Jurkat, Clone E6-1 (cell line): ENCODE data around the gene BCAS4.

Source experiments
- DNase-seq: peaks from one replicate; pipeline ENCODE4 v3.0.0-alpha.2; 2011; ENCODE audit warnings: low read depth, low spot score
- H3K4me3 ChIP-seq: 2 replicates; pipeline ENCODE4 v1.5.1; 2011; ENCODE audit warnings: mild to moderate bottlenecking, low read length, control low read depth, moderate library complexity

BCAS4 gene

DNA sequence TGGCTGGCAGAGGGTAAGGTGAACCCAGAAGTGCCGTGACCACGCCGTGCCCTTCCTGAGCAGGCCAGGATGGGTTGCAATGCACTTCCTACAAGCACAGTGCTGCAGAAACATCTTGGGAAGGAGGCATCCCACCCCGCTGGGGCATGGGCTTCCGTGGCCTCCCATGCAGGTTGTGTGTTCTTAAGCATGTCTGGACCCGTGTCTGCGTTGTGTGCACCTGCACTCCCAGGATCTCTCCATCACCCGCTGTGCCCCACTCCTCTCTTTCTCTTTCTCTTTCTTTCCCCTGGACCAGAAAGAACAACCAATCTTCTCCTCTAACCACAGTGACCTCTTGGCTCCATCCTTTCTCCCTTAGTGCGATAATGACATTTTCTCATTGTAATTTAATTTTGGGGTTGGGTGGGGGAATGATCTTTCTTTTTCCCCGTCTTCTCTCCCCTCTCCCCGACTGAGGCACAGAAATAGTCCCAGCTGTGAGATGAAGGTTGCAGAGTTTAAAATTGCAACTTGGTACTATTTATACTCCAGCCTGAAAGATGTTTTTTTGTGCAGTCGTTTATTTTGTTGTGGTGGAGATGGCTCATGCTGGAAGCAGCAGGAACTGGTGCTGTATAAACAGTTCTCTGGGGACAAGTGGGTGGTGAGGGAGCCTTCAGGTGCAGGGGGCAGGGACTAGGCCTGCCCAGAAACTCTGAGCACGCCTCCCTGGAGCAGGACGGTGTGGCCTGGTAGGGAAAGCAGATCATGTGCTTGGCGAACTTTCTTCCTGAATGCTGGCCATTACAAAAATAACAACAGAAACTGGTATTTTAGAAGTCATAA, 20.5 kb downstream of the BCAS4 start:
- no peak for DNase-seq
- H3K4me3 ChIP-seq: no peak overlapping the region

DNA sequence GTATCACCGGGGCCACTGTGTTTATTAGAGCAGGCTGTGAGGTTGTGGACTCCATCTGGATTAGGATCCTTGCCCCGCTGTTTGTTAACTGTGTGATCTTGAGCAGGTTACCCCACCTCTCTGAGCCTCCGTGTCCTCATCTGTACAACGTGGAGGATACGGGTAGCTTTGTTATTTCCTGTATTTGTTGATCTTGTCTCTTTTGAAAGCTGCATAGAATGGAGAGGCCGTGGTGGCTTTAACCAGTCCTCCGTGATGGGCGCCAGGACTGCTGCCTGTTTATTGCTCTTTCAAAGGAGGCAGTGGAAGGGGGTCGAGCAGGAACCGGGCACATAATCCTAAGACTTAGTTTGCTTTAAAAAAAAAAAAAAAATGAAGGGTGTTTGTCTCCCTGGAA, 22.9 kb downstream of the BCAS4 start:
- no peak for DNase-seq
- H3K4me3 ChIP-seq: no peak overlapping the region

DNA sequence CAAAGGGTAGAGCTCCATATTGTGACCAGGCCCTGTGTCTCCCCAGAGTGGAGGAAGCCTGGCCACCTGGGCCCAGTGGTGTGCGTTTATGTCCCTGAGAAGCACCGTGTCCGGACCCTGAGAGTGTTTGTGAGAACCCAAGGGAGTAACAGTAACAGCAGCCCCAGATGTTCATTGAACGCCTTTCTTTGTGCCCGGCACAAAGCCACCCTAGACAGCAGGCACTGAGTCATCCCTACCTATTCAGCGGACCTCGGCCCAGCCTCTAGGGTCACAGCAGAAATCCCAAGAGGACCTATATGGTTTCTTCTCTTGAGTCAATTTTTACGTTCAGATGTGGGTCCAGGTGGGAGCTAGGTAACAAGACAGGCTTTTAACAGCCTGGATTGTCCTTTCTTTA, 24.5 kb downstream of the BCAS4 start:
- no peak overlapping the region for H3K4me3 ChIP-seq
- DNase-seq: no peak

DNA sequence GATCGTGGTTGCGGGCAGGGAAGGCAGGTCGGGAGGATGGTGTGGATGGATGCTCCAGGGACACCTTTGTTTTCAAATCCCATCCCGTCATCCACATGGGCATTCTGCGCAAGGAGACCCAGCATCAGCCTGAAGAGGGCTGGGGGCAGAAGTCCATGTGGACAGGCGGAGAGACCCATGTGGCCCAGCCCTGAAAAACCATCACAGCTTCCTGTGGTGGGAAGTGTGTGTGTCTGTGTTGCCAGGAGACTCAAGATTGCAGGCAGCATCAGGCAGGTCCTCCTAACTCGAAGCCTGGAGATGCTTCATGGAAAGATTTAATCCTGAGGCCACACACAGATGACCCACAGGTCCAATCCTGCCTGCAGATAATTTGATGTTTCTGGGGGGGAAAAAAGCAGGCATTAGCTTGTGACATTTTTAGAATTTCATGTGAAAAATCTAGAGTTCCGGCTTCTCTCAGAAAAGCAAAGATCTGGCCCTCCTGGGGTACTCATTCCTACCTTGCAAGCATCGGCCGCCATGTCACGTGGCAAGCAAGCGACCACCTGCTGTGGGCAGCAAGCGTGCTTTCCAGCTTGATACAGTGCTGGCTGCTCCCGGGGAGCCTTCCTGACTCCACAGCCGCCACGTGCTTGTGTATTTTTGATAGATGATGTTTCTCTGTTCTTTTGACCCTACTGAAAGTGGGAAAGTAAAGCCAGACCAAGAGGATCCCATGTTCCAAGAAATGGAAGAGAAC, 25.8 kb downstream of the BCAS4 start:
- DNase-seq: no peak
- no peak overlapping the region for H3K4me3 ChIP-seq

DNA sequence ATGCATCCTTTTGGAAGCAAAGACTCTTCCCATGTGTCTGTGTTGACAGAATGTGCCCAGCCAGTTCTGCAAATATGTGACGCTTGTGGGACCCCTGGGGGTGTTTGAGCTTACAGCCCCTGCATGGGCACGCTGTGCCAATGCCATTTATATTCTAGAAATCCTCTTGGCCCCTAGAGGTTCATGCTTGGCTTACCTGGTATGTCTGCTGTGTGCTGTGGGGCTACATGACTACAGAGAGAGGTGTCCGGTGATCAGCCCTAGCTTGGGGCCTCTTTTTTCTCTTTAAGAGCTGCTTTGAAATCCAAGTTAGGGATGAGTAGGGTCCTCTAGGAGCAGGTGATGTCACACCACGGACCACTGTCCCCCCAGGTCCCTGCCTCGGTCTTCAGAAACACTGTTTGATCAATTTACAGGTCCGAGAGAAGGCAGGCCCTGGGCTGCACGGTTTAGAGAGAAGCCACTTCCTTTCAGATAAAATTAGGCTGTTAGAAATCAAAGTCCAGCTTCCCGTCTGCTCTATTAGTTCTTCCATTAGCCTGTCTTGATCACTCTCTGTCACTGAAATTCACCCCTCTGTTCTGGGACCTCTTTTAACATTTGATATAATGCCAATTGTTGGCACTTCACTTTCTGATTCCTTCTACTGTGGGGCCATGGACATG, 26.5 kb downstream of the BCAS4 start:
- H3K4me3 ChIP-seq: no peak overlapping the region
- no peak for DNase-seq

DNA sequence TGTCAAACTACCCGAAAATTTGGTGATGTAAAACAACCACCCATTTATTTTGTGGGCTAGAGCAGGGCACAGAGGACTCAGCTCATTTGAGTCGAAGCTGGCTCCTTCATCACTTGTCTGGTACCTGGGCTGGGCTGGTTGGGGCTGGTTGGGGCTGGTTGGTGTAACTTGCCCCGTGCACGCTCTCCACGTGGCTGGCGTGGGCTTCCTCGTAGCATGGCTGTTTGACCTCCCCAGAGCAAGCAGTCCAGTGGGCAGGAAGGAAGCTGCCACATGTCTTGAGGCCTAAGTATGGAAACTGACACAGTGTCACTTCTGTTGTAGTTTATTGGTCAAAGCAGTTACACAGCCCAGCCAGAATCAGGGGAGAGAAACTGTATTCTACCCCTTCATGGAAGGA, 27.1 kb downstream of the BCAS4 start:
- DNase-seq: no peak
- no peak overlapping the region for H3K4me3 ChIP-seq

DNA sequence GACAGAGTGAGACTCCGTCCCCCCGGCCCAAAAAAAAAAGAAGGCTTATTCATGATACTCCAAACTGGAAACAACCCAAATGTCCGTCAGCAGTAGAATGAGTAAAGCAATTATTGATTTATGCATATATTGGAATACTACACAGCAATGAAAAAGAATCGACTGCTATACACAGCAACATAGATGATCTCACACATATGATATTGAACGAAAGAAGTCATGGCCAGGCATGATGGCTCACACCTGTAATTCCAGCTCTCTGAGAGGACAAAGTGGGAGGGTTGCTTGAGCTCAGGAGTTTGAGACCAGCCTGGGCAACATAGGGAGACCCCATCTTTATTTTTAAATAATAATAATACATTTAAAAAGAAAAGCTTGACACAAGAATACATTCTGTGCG, 28.5 kb downstream of the BCAS4 start:
- H3K4me3 ChIP-seq: no peak overlapping the region
- no peak for DNase-seq

DNA sequence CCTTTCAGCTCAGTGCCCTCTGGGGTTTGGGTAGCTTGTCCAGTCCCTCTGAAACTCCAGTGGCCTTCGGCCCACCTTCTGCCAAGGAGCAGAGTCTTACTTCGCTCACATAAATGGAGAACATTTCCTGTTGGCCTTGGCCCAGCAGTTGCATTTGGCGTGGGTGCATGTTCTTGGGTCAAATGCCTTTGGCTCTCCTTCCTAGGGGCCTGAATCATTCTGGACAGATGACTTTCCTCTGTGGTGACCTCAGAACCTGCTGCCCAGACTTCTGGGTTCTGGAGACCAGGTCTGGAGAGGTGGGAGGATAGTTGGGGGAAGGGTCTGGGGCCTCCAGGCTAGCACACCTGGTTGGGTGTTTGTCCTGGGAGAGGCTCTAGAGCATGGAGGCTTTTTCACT, 29.3 kb downstream of the BCAS4 start:
- no peak overlapping the region for H3K4me3 ChIP-seq
- no peak for DNase-seq

DNA sequence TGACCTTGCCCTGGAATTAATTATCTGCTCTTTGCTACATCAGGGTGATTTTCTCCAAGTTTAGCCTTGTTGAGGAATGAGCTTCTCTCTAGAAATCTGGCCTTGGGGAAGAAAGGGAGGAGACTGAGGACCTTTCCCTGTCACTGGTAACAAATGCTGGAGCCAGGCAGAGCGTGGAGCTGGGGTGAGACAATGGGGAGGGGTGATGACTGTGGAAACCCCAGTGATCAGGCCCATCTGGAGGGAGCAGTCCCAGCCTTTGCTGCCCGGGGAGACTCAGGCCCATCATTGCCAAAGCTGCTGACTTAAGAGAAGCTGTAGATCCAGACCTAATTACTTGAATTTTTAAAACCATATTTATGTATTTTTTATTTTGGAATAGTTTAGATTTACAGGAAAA, 31.3 kb downstream of the BCAS4 start:
- no peak overlapping the region for H3K4me3 ChIP-seq
- DNase-seq: no peak

DNA sequence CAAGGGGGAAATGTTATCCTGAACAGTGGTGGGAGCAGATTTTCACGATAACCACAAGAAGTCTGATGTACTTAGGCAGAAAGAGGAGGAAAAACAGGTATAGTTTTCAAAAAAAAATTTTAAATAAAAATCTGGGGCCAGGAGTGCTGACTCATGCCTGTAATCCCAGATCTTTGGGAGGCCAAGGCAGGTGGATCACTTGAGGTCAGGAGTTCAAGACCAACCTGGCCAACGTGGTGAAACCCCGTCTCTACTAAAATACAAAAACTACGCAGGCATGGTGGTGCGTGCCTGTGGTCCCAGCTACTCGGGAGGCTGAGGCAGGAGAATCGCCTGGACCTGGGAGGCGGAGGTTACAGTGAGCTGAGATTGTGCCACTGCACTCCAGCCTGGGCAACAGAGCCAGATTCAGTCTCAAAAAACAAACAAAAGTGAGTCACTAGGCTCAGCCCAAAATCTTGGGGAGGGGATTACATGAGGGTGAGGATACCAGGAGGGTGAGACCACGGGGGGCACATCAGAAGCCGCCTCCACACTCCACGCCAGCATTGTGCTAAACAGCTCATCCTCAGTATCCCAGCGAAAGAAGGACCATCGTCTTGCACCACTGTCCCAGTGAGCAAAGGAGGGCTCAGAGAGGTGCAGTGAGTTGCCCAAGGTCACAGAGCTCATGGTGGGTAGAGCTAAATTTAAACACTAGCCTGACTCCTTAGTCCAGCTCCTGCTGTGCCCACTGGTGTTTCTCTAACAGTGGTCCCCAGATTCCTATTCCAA, 33.7 kb downstream of the BCAS4 start:
- no peak for DNase-seq

DNA sequence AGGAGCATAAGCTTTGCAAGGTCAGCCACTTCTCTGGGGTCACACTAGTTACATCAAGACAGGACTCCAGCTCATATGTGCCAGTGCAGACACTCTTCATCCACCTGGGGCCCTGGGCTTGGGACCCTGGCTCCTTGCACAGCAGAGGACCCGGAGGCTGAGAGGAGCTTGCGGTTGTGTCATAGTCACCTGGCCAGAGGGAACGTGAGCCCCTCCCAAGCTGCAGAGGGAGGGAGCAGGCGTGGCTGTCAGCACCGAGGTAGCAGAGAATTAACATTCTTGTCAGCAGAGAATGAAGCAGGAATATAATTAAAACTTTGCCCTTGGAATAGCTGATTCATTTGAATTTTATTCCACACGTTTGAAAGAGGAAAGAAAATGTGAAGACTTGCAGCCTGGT, 36.8 kb downstream of the BCAS4 start:
- no peak for DNase-seq
- no peak overlapping the region for H3K4me3 ChIP-seq

More for the DNA sequence above, 33.7 kb downstream of the BCAS4 start:
- no peak overlapping the region for H3K4me3 ChIP-seq

DNA sequence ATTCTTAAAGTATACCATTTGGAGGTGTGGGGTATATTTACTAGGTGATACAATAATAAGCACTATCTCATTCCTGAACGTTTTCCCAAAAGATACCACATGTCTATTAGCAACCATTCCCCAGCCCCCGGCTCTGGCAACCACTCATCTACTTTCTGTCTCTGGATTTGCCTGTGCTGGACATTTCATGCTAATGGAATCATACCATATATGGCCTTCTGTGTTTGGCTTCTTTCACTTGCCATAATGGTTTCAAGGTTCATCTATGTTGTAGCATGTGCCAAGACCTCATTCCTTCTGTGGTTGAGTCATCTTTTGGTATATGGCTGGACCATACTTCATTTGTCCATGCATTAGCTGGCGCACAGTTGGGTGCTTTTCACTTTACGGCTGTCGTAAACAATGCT, 39.7 kb downstream of the BCAS4 start:
- no peak overlapping the region for H3K4me3 ChIP-seq
- no peak for DNase-seq

DNA sequence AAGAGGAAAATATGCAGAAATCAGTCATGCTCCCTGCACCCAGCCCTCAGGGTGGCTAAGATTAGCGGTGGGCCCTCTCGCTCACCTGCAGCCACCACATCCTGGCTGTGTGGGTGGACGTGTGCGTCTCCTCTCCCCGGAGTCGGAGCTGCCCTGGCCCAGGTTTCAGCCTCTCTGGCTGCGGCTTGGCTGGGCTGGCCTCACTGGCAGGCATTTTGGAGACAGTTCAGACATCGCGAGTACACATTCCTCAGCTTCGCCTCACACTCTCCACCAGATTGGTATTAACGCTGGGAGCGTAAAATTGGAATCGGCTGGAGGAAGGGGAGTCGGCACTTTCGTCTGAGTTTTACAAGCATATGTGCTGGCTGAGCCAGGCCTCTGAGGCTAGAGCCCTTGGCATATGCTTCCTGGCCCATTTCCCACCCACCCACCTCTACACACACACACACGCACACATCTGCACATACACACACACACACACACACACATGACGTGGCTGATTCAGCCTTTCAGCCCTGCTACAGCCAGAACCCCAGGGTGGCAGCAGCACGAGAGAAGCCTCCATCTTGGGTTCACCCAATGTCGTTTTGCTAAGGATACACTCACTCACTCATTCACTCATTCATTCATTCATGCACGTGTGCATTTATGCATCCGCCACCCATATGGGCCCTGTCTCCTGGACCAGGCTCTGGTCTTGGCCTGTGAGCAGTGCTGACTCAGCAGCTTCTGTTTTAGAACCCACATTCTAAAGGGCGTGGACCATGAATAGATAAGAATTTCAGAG, 42.9 kb downstream of the BCAS4 start:
- no peak for DNase-seq
- H3K4me3 ChIP-seq: no peak overlapping the region

DNA sequence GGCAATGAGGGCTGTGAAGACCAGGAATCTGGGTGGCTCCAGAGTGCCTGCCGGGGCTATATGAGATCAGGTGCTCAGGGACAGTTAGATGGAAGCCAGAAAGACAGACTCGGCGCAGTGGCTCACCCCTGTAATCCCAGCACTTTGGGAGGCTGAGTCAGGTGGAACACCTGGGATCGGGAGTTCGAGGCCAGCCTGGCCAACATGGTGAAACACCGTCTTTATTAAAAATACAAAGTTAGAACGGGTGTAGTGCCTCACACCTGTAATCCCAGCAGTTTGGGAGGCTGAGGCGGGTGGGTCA, 43.4 kb downstream of the BCAS4 start:
- no peak overlapping the region for H3K4me3 ChIP-seq

DNA sequence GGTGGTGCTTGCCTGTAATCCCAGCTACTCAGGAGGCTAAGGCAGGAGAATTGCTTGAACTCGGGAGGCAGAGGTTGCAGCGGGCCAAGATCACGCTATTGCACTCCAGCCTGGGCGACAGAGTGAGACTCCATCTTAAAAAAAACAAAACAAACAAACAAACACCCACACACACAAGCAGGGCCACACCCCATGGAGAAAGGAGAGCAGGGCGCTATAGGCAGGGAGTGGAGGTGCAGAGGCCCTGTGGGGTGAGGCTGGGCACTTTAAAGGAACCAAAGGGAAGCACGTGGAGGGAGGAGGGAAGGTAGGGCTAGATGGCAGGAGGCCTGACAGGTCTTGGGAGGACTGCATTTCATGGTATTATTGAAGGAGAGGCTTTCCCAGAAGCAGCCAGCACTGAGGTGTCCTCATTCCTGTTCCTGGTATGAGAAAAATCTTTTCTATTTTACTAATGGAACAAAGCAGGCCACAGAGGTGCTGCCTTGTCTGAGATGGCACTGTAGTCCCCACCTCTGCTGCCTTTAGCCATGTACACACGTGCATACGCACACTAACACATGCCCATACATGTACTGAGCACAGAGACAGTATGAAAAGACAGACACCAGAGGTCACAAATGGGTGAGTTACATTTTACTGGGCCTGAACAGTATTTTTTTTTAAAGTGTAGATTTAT, 44.0 kb downstream of the BCAS4 start:
- no peak for DNase-seq
- H3K4me3 ChIP-seq: no peak overlapping the region

More for the DNA sequence above, 43.4 kb downstream of the BCAS4 start:
- no peak for DNase-seq

DNA sequence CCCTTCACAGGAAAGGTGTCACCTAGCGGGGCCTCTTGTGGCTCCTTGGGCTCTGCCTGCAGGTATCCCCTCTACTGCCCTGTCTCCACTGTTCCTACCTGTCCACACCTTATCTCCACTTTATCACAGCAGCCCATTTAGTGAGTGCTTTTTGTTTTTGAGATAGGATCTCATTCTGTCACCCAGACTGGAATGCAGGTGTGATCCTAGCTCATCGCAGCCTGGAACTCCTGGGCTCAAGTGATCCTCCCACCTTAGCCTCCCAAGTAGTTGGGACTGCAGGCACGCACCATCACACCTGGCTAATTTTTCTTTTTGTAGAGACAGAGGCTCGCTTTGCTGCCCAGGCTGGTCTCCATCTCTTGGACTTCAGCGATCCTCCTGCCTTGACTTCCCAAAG, 48.0 kb downstream of the BCAS4 start:
- no peak overlapping the region for H3K4me3 ChIP-seq

DNA sequence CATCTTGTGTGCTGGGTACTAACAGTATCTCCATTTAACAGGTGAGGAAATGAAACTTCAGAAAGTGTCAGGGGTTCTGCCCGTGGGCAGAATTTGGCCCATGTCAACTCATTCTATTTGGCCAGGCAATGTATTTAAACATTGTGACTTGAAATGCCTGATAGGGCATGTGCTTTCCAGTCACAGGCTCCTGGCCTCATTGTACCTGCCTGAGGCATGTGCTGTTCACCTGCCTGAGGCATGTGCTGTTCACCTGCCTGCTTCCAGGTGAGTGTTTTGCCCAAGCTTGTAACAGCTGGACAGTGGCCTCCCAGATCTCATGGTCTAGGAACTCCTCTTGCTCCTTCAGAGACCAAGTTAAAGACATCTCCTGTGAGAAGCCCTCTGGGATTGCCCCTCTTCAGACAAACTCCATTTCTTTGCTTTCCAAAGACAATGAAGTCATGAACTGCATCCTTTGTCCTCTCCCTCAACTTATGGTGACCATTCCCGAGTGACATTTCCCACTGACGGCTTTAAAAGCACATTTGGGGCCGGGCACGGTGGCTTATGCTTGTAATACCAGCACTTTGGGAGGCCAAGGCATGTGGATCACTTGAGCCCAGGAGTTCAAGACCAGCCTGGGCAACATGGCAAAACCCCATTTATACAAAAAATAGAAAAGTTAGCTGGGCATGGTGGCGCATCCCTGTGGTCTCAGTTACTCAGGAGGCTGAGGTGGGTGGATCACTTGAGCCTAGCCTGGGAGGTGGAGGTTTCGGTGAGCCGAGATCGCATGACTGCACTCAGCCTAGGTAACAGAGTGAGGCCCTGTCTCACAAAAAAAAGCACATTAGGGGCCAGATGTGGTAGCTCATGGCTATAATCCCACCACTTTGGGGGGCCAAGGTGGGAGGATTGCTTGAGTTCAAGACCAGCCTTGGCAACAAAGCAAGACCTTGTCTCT, 48.7 kb downstream of the BCAS4 start:
- no peak for DNase-seq
- H3K4me3 ChIP-seq: no peak overlapping the region

More for the DNA sequence above, 48.0 kb downstream of the BCAS4 start:
- DNase-seq: no peak
